Activated CD4-positive, alpha-beta T cell treated with anti-CD3 and anti-CD28 coated beads for 4 hours (primary cell): Measurements from ENCODE around the gene PMS1.
"Not testable (repeated sequence)": the region's sequence is repeated elsewhere in the genome, so short reads cannot be mapped to it uniquely, and the experiment has no call there.

ENCODE experiments used
- DNase-seq, 2 donors: peaks; one replicate each; pipeline ENCODE4 v3.0.0-alpha.2; 2020

The PMS1 gene

GRCh38 chr2:189818249-189819038 is 34.2 kb downstream of the PMS1 start:
- DNase-seq = no peak

DNA sequence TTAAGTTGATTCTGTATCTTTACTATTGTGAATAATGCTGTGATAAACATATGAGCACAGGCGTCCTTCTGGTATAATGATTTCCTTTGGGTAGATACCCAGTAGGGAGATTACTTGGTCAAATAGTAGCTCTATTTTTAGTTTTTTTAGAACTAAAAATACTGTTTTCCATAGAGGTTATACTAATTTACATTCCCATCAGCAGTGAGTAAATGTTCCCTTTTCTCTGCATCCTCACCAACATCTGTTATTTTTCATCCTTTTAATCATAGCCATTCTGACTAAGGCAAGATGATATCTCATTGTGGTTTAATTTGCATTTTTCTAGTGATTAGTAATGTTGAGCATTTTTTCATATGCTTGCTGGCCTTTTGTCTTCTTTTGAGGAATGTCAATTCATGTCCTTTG is 35.1 kb downstream of the PMS1 start:
- no peak for DNase-seq

- DNase-seq = no peak
Observed at GRCh38 chr2:189821953-189822748, 37.9 kb downstream of the PMS1 start.

DNA sequence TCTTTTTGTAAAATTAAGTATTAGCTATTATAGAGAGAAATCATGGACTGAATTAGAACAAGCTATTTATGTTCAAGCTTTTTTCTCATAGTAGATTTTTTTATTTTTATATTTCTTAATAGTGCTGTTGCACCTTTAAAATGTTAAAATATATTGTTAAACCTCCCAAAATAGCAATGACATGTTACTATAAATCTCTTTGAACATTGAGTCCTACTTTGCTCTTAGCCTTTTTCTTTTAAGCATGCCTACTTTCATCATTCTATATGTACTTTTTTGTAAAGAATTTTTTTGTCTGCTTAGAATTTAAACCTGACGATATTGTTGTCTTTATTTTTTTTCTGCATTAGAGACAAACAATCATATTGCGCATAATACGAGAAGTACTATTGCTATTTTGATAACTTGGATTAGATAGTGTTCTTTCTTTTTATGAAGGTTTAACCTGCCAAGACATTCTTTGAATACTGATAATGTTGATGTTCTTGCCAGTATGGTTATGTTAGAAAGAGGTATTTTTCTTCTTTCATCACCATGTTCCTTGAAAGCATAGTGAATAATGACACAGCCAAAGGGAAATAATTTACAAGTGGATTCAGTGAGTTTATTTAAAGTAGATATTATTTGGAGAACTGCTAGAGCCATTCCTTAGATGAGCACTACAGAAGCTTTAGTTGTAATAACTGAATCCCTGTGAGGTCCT is 40.6 kb downstream of the PMS1 start:
- no peak for DNase-seq

DNA sequence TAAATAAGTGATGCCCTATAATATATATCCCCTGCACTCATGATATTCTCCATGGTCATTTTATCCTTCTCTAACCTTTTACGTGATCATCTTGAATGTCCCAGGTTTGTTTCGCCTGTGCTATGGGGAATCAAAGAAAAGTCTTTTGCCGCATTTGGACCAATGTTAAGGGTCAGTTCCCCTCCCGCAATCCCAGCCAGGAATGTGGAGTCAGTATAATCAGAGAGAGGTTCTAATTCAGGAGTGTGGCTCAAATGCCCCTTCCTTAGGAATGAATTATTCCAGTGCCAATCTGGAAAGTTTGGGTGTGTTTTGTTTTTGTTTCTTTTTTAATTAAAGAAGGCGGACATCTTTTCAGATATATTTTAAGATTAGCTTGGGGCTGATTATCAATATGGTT is 41.8 kb downstream of the PMS1 start:
- DNase-seq = no peak

DNA sequence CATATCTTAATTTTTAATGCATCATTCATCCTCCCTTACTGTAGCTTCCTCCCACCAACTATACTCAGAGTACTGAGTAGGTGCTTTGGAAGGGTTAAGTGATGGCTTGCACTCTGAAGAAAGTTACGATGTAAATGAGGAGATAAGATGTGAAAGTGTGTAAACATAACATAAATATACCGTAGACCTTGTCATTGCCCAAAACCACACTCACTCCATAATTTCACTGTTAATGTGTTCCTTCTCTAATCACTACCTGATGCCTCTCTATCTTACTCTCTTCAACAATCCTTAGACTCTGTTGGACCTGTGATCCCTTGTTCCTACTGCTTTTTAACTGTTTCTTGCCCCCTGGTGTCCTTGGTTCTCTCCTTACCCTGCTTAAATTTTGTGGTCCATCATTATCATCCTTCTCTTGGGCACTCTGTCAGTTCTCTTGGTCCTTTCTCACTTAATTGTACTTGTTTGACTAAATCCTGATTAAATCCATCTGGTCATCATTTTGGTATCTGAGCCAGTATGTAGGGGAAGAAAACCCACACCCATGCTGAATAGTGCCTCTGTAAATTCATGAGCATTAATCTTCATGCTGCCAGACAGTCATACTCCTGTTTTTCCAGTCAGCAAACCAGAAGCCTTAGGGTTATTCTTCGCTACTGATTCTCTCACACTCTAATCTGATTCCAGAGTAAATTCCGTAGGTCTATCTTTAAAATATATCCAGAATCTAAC is 45.0 kb downstream of the PMS1 start:
- DNase-seq = no peak

DNA sequence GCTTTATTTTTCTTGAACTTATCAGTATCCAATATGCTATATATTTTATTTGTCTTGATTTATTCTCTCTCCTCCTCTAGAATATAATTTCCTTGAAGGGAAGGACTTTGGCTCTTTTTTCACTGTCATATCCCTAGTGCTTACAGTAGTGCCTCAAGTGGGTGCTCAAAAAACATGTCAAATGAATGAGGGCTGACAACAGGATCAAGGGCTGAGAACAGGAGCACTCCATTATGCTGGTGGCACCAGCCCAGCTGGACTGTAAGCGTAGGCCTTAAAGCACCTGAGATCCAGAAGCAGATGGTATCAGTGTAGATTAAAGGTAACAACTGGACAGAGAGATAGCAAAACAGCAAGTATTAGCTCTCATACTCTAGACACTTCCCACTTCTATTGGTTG is 46.3 kb downstream of the PMS1 start:
- DNase-seq = no peak

DNA sequence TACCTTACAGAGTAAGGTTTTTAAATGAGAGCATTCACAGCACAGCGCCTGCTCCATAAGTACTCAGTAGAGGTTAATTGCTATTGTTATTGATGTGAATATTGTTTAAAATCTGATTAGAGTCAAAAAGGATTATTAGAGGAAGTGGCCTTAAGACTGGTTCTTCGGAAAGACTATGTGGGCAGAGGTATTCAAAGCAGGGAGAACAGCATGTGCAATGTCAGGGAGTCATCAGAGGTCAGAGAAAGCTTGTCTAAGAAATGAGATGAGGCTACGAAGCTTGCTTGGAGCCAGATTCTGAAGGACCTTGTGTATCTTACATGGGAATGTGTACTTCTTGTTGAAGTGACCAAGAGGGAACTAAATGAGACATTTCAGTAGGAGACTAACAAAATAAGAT is 49.8 kb downstream of the PMS1 start:
- DNase-seq = no peak

- not testable (repeated sequence) for DNase-seq
Observed at GRCh38 chr2:189834642-189835041, 50.4 kb downstream of the PMS1 start.

- DNase-seq = no peak
Observed at GRCh38 chr2:189835855-189836558, 51.8 kb downstream of the PMS1 start.

- DNase-seq = no peak
Observed at GRCh38 chr2:189836644-189837043, 52.4 kb downstream of the PMS1 start.

GRCh38 chr2:189837326-189837725 is 53.1 kb downstream of the PMS1 start:
- no peak for DNase-seq

- no peak for DNase-seq
Observed at GRCh38 chr2:189841019-189841418, 56.8 kb downstream of the PMS1 start.

GRCh38 chr2:189848276-189848675 is 64.0 kb downstream of the PMS1 start:
- DNase-seq = no peak

GRCh38 chr2:189849550-189849949 is 65.3 kb downstream of the PMS1 start:
- no peak for DNase-seq

- no peak for DNase-seq
Observed at GRCh38 chr2:189851174-189851826, 67.0 kb downstream of the PMS1 start.

GRCh38 chr2:189854187-189854586 is 69.9 kb downstream of the PMS1 start:
- no peak for DNase-seq

GRCh38 chr2:189854940-189855339 is 70.7 kb downstream of the PMS1 start:
- DNase-seq = no peak

- no peak for DNase-seq
Observed at GRCh38 chr2:189858291-189858690, 74.0 kb downstream of the PMS1 start.

DNA sequence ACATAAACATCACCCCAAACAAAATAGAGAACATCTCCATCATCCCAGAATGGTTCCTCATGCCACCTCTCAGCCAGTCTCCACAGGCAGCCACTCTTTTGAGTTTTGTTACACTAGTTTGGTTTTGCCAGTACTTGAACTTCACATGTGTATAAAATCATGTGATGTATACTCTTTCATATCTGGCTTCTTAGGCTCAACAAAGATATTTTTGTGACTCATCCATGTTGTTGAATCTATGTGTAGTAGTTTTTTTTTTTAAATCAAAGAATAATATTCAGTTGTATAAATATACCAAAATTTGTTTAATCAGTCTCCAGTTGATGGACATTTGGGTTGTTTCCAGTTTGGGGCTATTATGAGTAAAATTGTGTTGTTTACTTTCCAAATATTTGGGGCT is 75.9 kb downstream of the PMS1 start:
- no peak for DNase-seq

- DNase-seq = no peak
Observed at GRCh38 chr2:189862751-189863150, 78.5 kb downstream of the PMS1 start.

DNA sequence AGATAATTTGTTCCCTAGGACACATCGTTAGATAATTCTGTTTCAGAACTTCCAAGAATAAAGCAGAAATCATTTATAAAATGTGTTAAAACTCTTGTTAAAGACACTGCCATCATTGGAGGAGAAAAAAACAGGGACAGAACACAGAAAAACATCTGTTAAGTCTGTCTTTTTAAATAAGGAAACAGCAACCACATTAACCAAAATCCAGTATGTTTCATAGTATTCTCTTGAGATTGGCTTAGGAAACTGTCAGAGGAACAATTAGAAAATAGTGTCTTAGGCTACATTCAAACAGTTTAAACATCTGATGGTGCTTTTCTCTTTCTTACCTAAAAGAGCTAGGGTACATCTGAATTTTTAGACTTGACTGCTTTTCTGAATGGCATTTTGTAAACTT is 81.6 kb downstream of the PMS1 start:
- no peak for DNase-seq
